Tibial nerve (tissue), 4 donors: ENCODE results near the gene TNKS2.

ENCODE experiments used
- CTCF ChIP-seq, 5 experiments: fragments of 200-600 bp in 3 of 5; fragments of 450-650 bp in 2 of 5; sonication (generic) in 3 of 5; IDR thresholded peaks; one replicate each; pipeline ENCODE4 v1.5.1; 2016 to 2019; ENCODE audit warnings: antibody characterized with exemption in 5 of 5, mild to moderate bottlenecking in 3 of 5, moderate library complexity in 2 of 5
- EP300 ChIP-seq, 2 donors: sonication (generic); formaldehyde crosslinking; IDR thresholded peaks; one replicate each; pipeline ENCODE4 v1.6.1; 2017; ENCODE audit warnings: antibody characterized with exemption in 2 of 2, mild to moderate bottlenecking in 1 of 2
- POLR2A ChIP-seq, 2 donors: fragments of 450-650 bp; IDR thresholded peaks; one replicate each; pipeline ENCODE4 v1.6.1; 2017; ENCODE audit warnings: antibody characterized with exemption in 2 of 2, mild to moderate bottlenecking in 2 of 2, moderate library complexity in 2 of 2

- TF ChIP-seq CTCF (IDR thresholded peaks at IDR 0.05) (no peak), POLR2A (IDR thresholded peaks at IDR 0.05) (no peak), EP300 (IDR thresholded peaks at IDR 0.05) (no peak)
Observed at GRCh38 chr10:91771907-91772306, 26.3 kb upstream of the TNKS2 start.
